Endodermal cell (in vitro differentiated cells): ENCODE results near the gene PAQR8. TPM values are rescaled to one million over a fixed set of nuclear protein-coding genes. Genes with fewer than 3 reads are reported as not detected.

ENCODE experiments used
- DNase-seq: peaks from one replicate; pipeline ENCODE4 v3.0.0-alpha.2; 2017
- H3K27ac ChIP-seq: 2 replicates; pipeline ENCODE4 v1.5.1; 2013; ENCODE audit warnings: mild to moderate bottlenecking, low read depth, low read length, moderate library complexity
- H3K27me3 ChIP-seq: 2 replicates; pipeline ENCODE4 v1.6.1; 2013; ENCODE audit warnings: mild to moderate bottlenecking, low read length, moderate library complexity; ENCODE audit not compliant: insufficient read depth, control insufficient read depth, poor library complexity, severe bottlenecking
- H3K36me3 ChIP-seq: 2 replicates; pipeline ENCODE4 v1.7.0; 2013; ENCODE audit warnings: mild to moderate bottlenecking, low read length, moderate library complexity; ENCODE audit not compliant: control insufficient read depth, insufficient read depth
- H3K4me1 ChIP-seq: one replicate; pipeline ENCODE4 v1.7.0; 2013; ENCODE audit warnings: low read length; ENCODE audit not compliant: control insufficient read depth, insufficient read depth
- H3K4me3 ChIP-seq: 2 replicates; pipeline ENCODE4 v1.5.1; 2013; ENCODE audit warnings: mild to moderate bottlenecking, low read length, moderate library complexity
- H3K9ac ChIP-seq: 2 replicates; pipeline ENCODE4 v1.6.1; 2013; ENCODE audit warnings: mild to moderate bottlenecking, low read length, moderate library complexity; ENCODE audit not compliant: poor library complexity, severe bottlenecking; ENCODE audit errors: extremely low read depth
- H3K9me3 ChIP-seq: 2 replicates; pipeline ENCODE4 v1.6.1; 2013; ENCODE audit warnings: mild to moderate bottlenecking, low read length, moderate library complexity; ENCODE audit not compliant: control insufficient read depth
- H3K27ac Mint-ChIP-seq: 2 replicates; pipeline ENCODE4 v1.8.0; 2020; ENCODE audit warnings: mixed read lengths
- H3K27me3 Mint-ChIP-seq: 2 replicates; pipeline ENCODE4 v1.8.0; 2021; ENCODE audit warnings: mild to moderate bottlenecking, mixed read lengths; ENCODE audit not compliant: insufficient read depth
- H3K36me3 Mint-ChIP-seq: 2 replicates; pipeline ENCODE4 v1.8.0; 2020; ENCODE audit warnings: low read depth, mixed read lengths
- H3K4me1 Mint-ChIP-seq: 2 replicates; pipeline ENCODE4 v1.8.0; 2020; ENCODE audit warnings: mixed read lengths
- H3K4me3 Mint-ChIP-seq: 2 replicates; pipeline ENCODE4 v1.8.0; 2020; ENCODE audit warnings: mild to moderate bottlenecking, moderate library complexity, mixed read lengths
- H3K9me3 Mint-ChIP-seq: 2 replicates; pipeline ENCODE4 v1.8.0; 2020; ENCODE audit warnings: mild to moderate bottlenecking, mixed read lengths
- whole genome bisulfite sequencing, 2 experiments: methylation state at CpG; one replicate each; pipeline versions ENCODE4 v1.1.5 to v1.1.7; 2013; ENCODE audit warnings: missing lambda C conversion rate in 2 of 2, mixed read lengths in 1 of 2; ENCODE audit not compliant: insufficient coverage in 1 of 2, insufficient read length in 1 of 2; 5-methylcytosine and 5-hydroxymethylcytosine counted together
- total RNA-seq, 2 donors: library from RNA; stranded (reverse); fragmentation: NEBNext Ultra II Directional in 1 of 2; extraction: Animal tissue kit (Norgen Biotek cat#: 25700) in 1 of 2; gene quantifications; 2 replicates in 1 of 2; 3 replicates in 1 of 2; pipeline ENCODE4 v1.2.1, GENCODE V29; 2021
- TF ChIP-seq, protein P1 (sequence below): fragments of 200-600 bp; sonication (generic); conservative IDR thresholded peaks from 2 replicates; pipeline ENCODE4 v1.5.0; 2021; ENCODE audit warnings: antibody characterized with exemption, mild to moderate bottlenecking

The PAQR8 gene
- total RNA-seq, 2 donors from 2014 or later = 5.9 to 6.7 TPM

DNA sequence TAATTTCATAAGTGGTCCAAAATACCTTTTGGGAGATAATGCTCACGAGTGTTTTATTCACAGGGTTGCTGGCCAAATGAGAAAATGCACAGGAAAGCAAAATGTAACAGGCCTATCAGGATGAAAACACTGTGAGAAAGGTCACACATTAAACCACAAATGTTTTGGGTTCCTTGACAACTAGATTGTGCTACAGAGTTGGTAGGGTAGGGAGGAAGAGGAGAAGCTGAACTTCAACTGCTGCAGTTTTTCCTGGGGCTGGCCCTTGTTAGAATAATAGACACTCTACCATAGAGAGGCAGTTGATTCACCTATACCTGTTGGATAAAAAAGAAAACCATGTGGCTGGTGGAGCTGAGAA lies 28.1 kb upstream of the PAQR8 start:
- Mint-ChIP-seq H3K4me3 (no peak overlapping the region), H3K27ac (no peak overlapping the region), H3K4me1 (peaks cover 25% of the 10 kb centered on the region), H3K27me3 (no peaks in the 10 kb centered on the region), H3K9me3 (no peaks in the 10 kb centered on the region), H3K36me3 (no peaks in the 10 kb centered on the region)
- peaks cover 7% of the 10 kb centered on the region for H3K4me1 ChIP-seq
- H3K27me3 ChIP-seq = no peaks in the 10 kb centered on the region
- H3K4me3 ChIP-seq = no peak overlapping the region
- H3K36me3 ChIP-seq = no peaks in the 10 kb centered on the region
- H3K9me3 ChIP-seq = no peaks in the 10 kb centered on the region
- DNase-seq = no peak
- H3K27ac ChIP-seq = no peak overlapping the region
- no peak overlapping the region for H3K9ac ChIP-seq
- TF ChIP-seq, protein P1, sequence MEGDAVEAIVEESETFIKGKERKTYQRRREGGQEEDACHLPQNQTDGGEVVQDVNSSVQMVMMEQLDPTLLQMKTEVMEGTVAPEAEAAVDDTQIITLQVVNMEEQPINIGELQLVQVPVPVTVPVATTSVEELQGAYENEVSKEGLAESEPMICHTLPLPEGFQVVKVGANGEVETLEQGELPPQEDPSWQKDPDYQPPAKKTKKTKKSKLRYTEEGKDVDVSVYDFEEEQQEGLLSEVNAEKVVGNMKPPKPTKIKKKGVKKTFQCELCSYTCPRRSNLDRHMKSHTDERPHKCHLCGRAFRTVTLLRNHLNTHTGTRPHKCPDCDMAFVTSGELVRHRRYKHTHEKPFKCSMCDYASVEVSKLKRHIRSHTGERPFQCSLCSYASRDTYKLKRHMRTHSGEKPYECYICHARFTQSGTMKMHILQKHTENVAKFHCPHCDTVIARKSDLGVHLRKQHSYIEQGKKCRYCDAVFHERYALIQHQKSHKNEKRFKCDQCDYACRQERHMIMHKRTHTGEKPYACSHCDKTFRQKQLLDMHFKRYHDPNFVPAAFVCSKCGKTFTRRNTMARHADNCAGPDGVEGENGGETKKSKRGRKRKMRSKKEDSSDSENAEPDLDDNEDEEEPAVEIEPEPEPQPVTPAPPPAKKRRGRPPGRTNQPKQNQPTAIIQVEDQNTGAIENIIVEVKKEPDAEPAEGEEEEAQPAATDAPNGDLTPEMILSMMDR = no peak
- 71 to 78% methylated on average over 1 of the region's 1 CpG for WGBS, 2 experiments

- no peak overlapping the region for H3K9ac ChIP-seq
- TF ChIP-seq, protein P1 = no peak
- no peaks in the 10 kb centered on the region for H3K9me3 Mint-ChIP-seq
- H3K4me3 ChIP-seq = no peak overlapping the region
- H3K27me3 Mint-ChIP-seq = no peaks in the 10 kb centered on the region
- H3K27ac Mint-ChIP-seq = peak overlapping the region; percentile 39
- no peak for DNase-seq
- H3K36me3 Mint-ChIP-seq = no peaks in the 10 kb centered on the region
- no peak overlapping the region for H3K4me3 Mint-ChIP-seq
- H3K4me1 Mint-ChIP-seq = peaks cover 18% of the 10 kb centered on the region
- no peaks in the 10 kb centered on the region for H3K27me3 ChIP-seq
- no peaks in the 10 kb centered on the region for H3K36me3 ChIP-seq
- no peaks in the 10 kb centered on the region for H3K9me3 ChIP-seq
- H3K27ac ChIP-seq = no peak overlapping the region
- peaks cover 7% of the 10 kb centered on the region for H3K4me1 ChIP-seq
These were observed 26.4 kb upstream of the PAQR8 start for GRCh38 chr6:52335576-52335975.

DNA sequence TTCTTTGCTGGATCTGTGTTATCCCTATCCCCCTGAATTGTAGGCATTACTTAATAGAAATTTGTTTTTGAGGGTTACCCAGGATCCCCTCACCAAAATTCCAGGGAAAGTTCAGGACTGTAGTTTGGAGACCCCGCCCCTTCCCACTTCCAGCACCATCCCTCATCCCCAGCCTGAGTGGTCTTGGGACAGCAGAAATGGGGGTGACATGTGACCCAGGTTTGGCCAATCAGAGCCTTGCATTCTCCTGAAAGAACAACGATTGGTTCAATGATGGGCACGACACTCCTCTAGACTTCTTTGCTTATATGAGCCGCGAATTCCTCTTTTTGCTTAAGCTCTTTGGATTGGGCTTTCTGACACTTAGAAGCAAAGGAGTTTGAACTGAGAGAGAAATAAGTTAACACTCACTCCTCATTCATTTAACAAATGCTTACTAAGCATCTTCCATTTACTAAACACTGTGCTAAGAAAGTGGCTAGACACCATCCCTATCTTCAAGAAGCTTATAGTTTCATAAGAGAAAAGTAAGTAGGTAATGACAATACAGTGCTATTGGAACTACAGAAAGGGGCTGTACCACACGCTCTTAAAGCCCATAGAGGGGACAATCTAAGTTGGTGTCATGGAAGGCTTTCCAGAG lies 24.9 kb upstream of the PAQR8 start:
- Histone ChIP-seq H3K27ac (no peak overlapping the region), H3K36me3 (no peaks in the 10 kb centered on the region), H3K4me1 (peaks cover 1% of the 10 kb centered on the region), H3K9ac (no peak overlapping the region), H3K4me3 (no peak overlapping the region), H3K9me3 (no peaks in the 10 kb centered on the region), H3K27me3 (no peaks in the 10 kb centered on the region)
- Mint-ChIP-seq H3K27ac (no peak overlapping the region), H3K27me3 (peaks cover 2% of the 10 kb centered on the region), H3K9me3 (no peaks in the 10 kb centered on the region), H3K4me3 (no peak overlapping the region), H3K36me3 (no peaks in the 10 kb centered on the region), H3K4me1 (peaks cover 11% of the 10 kb centered on the region)
- TF ChIP-seq, protein P1 = no peak
- DNase-seq = no peak
- 94 to 100% methylated on average over 3 to 6 of the region's 6 CpGs for WGBS, 2 experiments
